GM19438 (cell line): ENCODE results near the gene PTGER2.

ENCODE experiments used
- ATAC-seq: cut with Tn5 transposase; IDR thresholded peaks from one replicate; pipeline ENCODE4 v1.9.1; 2021; ENCODE audit warnings: low read depth; ENCODE audit not compliant: unreplicated experiment

Gene PTGER2

DNA sequence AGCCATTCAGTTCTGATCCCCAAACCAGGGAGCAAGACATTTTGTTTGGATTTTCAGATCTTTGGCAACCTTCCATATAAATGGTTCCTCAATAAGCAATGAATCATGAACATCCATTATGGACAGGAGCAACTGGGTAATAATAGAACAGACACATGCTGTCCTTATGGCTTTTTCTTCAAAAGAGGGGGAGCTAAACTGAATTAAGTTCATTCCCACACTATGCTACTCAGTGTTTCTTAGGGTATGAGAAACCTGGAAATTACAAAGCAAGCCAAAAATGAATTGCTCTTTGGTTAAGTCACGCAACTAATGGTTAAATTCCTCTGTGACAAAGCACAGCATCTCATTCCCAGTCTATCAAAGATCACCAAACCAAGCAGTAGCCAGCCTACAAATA, 51.0 kb downstream of the PTGER2 start:
- ATAC-seq, result no peak

DNA sequence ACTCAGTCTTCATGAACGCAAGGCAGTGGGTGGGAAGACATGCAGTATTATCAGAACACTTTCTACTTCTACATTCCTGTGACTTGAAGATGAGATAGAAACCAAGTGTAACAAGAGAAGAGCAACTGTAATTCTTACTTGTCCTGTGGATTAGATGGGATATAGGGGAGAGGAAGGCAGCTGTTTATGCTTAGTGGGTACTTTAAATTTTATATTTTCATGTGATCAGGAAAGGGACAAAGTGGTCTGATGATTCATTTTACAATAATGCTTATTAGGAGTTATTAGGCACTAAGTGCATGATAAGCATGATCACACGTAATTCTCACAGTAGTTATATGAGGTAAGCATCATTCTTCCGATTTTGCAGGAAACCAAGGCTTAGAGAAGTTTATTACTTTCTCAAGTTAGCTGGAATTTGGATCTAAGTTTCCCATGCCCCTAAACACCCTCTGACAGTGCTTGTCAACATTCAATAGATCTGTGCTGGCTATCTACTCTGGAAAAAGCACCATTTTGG, 52.7 kb downstream of the PTGER2 start:
- ATAC-seq, result no peak

- no peak for ATAC-seq
Observed at GRCh38 chr14:52369305-52369801, 55.2 kb downstream of the PTGER2 start.

DNA sequence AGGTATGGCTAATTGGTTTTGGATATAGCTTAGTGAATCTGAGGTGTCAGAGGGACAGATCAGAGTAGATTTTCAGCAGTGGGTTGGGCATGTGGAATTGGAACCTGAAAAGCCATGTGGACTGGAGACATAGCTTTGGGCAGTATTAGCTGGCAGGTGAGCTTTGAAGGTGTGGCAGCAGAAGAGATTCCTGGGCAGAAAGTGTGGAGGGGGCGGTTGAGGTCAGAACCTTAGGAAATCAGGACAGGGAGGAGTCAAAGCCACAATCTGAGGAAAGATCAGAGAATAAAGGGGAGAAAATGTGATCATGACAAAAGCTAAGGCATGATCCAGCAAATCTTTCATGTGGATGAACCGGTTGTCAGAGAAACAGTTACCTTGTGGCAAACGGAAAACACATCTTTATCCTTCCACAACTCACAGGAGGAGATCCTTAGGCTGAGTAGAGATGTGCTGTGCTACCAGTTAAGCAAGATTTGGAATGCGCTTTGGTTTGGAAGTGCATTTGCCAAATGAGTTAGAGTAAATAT, 56.4 kb downstream of the PTGER2 start:
- ATAC-seq, result no peak

DNA sequence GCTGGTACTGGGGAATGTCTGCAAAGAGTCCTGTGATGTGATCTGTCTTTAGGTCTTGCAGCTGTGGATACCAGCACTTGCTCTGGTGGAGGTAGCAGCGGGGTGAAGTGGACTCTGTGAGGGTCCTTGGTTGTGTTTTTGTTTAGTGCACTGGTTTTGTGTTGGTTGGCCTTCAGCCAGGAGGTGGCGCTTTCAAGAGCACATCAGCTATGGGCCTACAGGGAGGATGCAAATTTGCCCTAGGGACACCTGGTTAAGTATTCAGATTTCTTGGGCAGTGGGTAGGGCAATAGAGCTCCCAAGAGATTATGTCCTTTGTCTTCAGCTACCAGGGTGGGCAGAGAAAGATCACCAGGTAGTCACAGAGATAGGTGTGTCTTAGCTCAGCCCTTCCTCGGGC, 63.8 kb downstream of the PTGER2 start:
- ATAC-seq, result no peak
